MM.1S (cell line): Measurements from ENCODE around the gene MYPN.

Experiments
- DNase-seq: peaks from one replicate; pipeline ENCODE4 v3.0.0-alpha.2; 2015
- H2AFZ ChIP-seq: fragments of 300-600 bp; sonication (generic); 2 replicates; pipeline ENCODE4 v1.6.0; 2016; ENCODE audit warnings: antibody characterized with exemption, low read length
- H3F3A ChIP-seq: fragments of 300-600 bp; sonication (generic); 2 replicates; pipeline ENCODE4 v1.6.1; 2016; ENCODE audit warnings: mild to moderate bottlenecking, antibody characterized with exemption, low read length, moderate library complexity, mixed read lengths; ENCODE audit not compliant: insufficient read depth
- H3K27ac ChIP-seq: fragments of 300-600 bp; sonication (generic); 2 replicates; pipeline ENCODE4 v1.5.1; 2016; ENCODE audit warnings: mild to moderate bottlenecking, low read length
- H3K27me3 ChIP-seq: fragments of 300-600 bp; sonication (generic); replicated peaks from 2 replicates; pipeline ENCODE4 v1.6.0; 2016; ENCODE audit warnings: low read length; ENCODE audit not compliant: insufficient read depth
- H3K36me3 ChIP-seq: fragments of 300-600 bp; sonication (generic); replicated peaks from 2 replicates; pipeline ENCODE4 v1.6.1; 2016; ENCODE audit warnings: mild to moderate bottlenecking, low read length, mixed read lengths; ENCODE audit not compliant: insufficient read depth
- H3K4me1 ChIP-seq: fragments of 300-600 bp; sonication (generic); 2 replicates; pipeline ENCODE4 v1.6.1; 2016; ENCODE audit warnings: low read length, mixed read lengths
- H3K4me2 ChIP-seq: fragments of 300-600 bp; sonication (generic); 2 replicates; pipeline ENCODE4 v1.6.0; 2016; ENCODE audit warnings: low read depth, low read length
- H3K4me3 ChIP-seq: fragments of 300-600 bp; sonication (generic); 2 replicates; pipeline ENCODE4 v1.5.1; 2016; ENCODE audit warnings: low read length, mixed read lengths
- H3K79me2 ChIP-seq: fragments of 300-600 bp; sonication (generic); 2 replicates; pipeline ENCODE4 v1.6.1; 2016; ENCODE audit warnings: mixed run types, low read length, mixed read lengths
- H3K9ac ChIP-seq: fragments of 300-600 bp; sonication (generic); 2 replicates; pipeline ENCODE4 v1.6.1; 2016; ENCODE audit warnings: low read length, mixed read lengths
- H3K9me2 ChIP-seq: fragments of 300-600 bp; sonication (generic); replicated peaks from 2 replicates; pipeline ENCODE4 v1.6.1; 2016; ENCODE audit warnings: mild to moderate bottlenecking, low read length, mixed read lengths; ENCODE audit not compliant: insufficient read depth
- H3K9me3 ChIP-seq: fragments of 300-600 bp; sonication (generic); replicated peaks from 2 replicates; pipeline ENCODE4 v1.6.1; 2016; ENCODE audit warnings: mild to moderate bottlenecking, low read length, mixed read lengths; ENCODE audit not compliant: insufficient read depth
- H4K20me1 ChIP-seq: fragments of 300-600 bp; sonication (generic); 2 replicates; pipeline ENCODE4 v1.6.1; 2016; ENCODE audit warnings: mild to moderate bottlenecking, low read length, moderate library complexity, mixed read lengths; ENCODE audit not compliant: insufficient read depth
- EZH2 ChIP-seq: fragments of 300-600 bp; sonication (generic); optimal IDR thresholded peaks from 2 replicates; pipeline ENCODE3; 2017; ENCODE audit warnings: low read depth, mild to moderate bottlenecking, antibody characterized with exemption, low read length, mixed read lengths
- EZH2phosphoT487 ChIP-seq: fragments of 300-600 bp; sonication (generic); IDR thresholded peaks from 2 replicates; pipeline ENCODE4 v1.6.1; 2018; ENCODE audit warnings: antibody characterized with exemption, low read length
- TF ChIP-seq, protein P1 (sequence below): fragments of 300-600 bp; sonication (generic); IDR thresholded peaks from 2 replicates; pipeline ENCODE4 v1.5.1; 2016; ENCODE audit warnings: antibody characterized with exemption, low read length, mixed read lengths

Gene MYPN

GRCh38 chr10:68261132-68261856 is 152.0 kb downstream of the MYPN start:
- H2AFZ ChIP-seq = no peak overlapping the region
- H3K36me3 ChIP-seq = no peaks in the 10 kb centered on the region
- no peak overlapping the region for H3K9ac ChIP-seq
- H3K27me3 ChIP-seq = no peaks in the 10 kb centered on the region
- no peaks in the 10 kb centered on the region for H3F3A ChIP-seq
- no peaks in the 10 kb centered on the region for H3K9me2 ChIP-seq
- no peak overlapping the region for H3K27ac ChIP-seq
- no peak overlapping the region for H3K4me2 ChIP-seq
- H3K9me3 ChIP-seq = no peaks in the 10 kb centered on the region
- H3K79me2 ChIP-seq = no peaks in the 10 kb centered on the region
- H3K4me3 ChIP-seq = no peak overlapping the region
- TF ChIP-seq EZH2phosphoT487 (no peak), EZH2 (no peak)
- TF ChIP-seq, protein P1, sequence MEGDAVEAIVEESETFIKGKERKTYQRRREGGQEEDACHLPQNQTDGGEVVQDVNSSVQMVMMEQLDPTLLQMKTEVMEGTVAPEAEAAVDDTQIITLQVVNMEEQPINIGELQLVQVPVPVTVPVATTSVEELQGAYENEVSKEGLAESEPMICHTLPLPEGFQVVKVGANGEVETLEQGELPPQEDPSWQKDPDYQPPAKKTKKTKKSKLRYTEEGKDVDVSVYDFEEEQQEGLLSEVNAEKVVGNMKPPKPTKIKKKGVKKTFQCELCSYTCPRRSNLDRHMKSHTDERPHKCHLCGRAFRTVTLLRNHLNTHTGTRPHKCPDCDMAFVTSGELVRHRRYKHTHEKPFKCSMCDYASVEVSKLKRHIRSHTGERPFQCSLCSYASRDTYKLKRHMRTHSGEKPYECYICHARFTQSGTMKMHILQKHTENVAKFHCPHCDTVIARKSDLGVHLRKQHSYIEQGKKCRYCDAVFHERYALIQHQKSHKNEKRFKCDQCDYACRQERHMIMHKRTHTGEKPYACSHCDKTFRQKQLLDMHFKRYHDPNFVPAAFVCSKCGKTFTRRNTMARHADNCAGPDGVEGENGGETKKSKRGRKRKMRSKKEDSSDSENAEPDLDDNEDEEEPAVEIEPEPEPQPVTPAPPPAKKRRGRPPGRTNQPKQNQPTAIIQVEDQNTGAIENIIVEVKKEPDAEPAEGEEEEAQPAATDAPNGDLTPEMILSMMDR = no peak
- no peak for DNase-seq
- H3K4me1 ChIP-seq = no peaks in the 10 kb centered on the region
- H4K20me1 ChIP-seq = no peaks in the 10 kb centered on the region
